ENCODE results near the gene ULBP2.
"Not testable (repeated sequence)": the region's sequence is repeated elsewhere in the genome, so short reads cannot be mapped to it uniquely, and the experiment has no call there.

GRCh38 chr6:149919126-149919833 lies 22.5 kb upstream of the ULBP2 start:
- TF ChIP-seq POLR2A, CTCF (IDR thresholded peaks at IDR 0.05): not testable (repeated sequence)
